PC-9 (cell line): ENCODE results near the gene ZSCAN16.

Source experiments
- CTCF ChIP-seq: fragments of 200-600 bp; sonication (generic); conservative IDR thresholded peaks from 2 replicates; pipeline ENCODE4 v1.6.1; 2017; ENCODE audit warnings: mixed run types, antibody characterized with exemption, mild to moderate bottlenecking, moderate library complexity
- EZH2 ChIP-seq: fragments of 200-600 bp; sonication (generic); IDR thresholded peaks from 2 replicates; pipeline ENCODE4 v1.8.0; 2017; ENCODE audit warnings: antibody characterized with exemption, low read depth

GRCh38 chr6:28172006-28172405, 47.6 kb downstream of the ZSCAN16 start:
- TF ChIP-seq CTCF (no peak), EZH2 (no peak)
